Epithelial cell of esophagus (primary cell): ENCODE measurements around the gene IL10RB.
"Not testable (repeated sequence)": the region's sequence is repeated elsewhere in the genome, so short reads cannot be mapped to it uniquely, and the experiment has no call there.

ENCODE experiments used
- DNase-seq: peaks from one replicate; pipeline ENCODE4 v3.0.0; 2010; ENCODE audit warnings: low read depth
- H3K4me3 ChIP-seq: 2 replicates; pipeline ENCODE4 v1.5.1; 2011; ENCODE audit warnings: mild to moderate bottlenecking, low read length, control low read depth
- TF ChIP-seq, protein P1 (sequence below): IDR thresholded peaks from 2 replicates; pipeline ENCODE4 v1.5.1; 2011; ENCODE audit warnings: low read depth, mild to moderate bottlenecking, low read length, control low read depth, inconsistent platforms; ENCODE audit not compliant: insufficient read depth; ENCODE audit errors: missing control alignments

The IL10RB gene

GRCh38 chr21:33315946-33316710, 50.0 kb downstream of the IL10RB start:
- DNase-seq = no peak
- TF ChIP-seq, protein P1, sequence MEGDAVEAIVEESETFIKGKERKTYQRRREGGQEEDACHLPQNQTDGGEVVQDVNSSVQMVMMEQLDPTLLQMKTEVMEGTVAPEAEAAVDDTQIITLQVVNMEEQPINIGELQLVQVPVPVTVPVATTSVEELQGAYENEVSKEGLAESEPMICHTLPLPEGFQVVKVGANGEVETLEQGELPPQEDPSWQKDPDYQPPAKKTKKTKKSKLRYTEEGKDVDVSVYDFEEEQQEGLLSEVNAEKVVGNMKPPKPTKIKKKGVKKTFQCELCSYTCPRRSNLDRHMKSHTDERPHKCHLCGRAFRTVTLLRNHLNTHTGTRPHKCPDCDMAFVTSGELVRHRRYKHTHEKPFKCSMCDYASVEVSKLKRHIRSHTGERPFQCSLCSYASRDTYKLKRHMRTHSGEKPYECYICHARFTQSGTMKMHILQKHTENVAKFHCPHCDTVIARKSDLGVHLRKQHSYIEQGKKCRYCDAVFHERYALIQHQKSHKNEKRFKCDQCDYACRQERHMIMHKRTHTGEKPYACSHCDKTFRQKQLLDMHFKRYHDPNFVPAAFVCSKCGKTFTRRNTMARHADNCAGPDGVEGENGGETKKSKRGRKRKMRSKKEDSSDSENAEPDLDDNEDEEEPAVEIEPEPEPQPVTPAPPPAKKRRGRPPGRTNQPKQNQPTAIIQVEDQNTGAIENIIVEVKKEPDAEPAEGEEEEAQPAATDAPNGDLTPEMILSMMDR = no peak

GRCh38 chr21:33317145-33317544, 51.0 kb downstream of the IL10RB start:
- TF ChIP-seq, protein P1 = no peak
- no peak for DNase-seq
- H3K4me3 ChIP-seq = no peak overlapping the region

More at GRCh38 chr21:33315946-33316710, 50.0 kb downstream of the IL10RB start:
- H3K4me3 ChIP-seq = no peak overlapping the region

DNA sequence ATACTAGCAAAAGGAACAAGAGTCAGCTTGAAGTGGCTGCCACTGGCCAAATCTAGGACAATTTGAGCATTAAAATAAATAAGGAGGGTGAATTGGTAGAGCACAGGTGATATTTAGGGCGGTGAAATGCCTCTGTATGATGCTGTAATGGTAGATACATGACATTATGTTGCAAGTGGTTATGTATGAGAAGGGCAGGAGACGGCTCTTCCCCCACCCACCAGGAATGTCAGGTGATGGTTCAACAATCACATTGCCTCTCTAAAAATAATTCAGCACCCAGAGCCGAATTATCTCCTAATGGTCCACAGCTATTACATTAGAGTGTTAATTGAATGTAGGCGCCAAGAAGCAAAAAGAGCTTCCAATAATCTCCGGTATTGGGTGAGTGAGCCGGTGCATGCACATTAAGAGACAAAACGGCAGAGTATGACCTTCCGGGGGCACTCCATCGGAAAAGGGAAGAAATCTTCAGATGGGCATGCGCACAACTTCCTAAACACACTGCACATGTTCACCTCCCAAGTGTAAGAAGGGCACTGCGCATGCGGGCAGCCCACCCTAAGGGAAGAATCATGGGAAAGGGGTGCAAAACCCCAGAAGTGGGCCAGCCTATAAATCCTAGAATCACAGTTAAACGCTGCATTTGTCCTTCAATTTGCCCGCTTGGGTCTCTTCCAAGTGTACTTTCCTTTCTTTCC, 51.8 kb downstream of the IL10RB start:
- TF ChIP-seq, protein P1 = no peak
- no peak overlapping the region for H3K4me3 ChIP-seq
- DNase-seq = no peak

DNA sequence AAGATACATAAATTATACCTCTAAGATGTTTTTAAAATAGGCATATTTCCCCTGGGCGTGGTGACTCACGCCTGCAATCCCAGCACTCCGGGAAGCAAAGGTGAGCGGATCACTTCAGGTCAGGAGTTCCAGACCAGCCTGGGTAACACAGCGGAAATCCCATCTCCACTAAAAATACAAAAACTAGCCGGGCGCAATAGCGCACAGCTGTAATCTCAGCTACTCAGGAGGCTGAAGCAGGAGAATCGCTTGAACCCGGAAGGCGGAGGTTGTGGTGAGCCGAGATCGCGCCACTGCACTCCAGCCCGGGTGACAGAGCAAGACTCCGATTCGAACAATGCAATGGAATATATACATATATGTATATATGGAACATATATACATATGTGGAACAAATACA, 54.8 kb downstream of the IL10RB start:
- not testable (repeated sequence) for DNase-seq, H3K4me3 ChIP-seq

- not testable (repeated sequence) for DNase-seq
- H3K4me3 ChIP-seq = peak overlapping the region; percentile 93
Measured at GRCh38 chr21:33323610-33324009, 57.4 kb downstream of the IL10RB start.

GRCh38 chr21:33324291-33325221, 58.4 kb downstream of the IL10RB start, which contains the start of gene IFNAR1:
IFNAR1 (plus strand) TSS chr21:33324970; CDS start chr21:33325056, 86 bp downstream.
- peak within 1 kb of the TSS; percentile 93 for H3K4me3 ChIP-seq
- DNase-seq = peak; percentile 99
- TF ChIP-seq, protein P1 = no peak

- H3K4me3 ChIP-seq = peak overlapping the region; percentile 93
- TF ChIP-seq, protein P1 = no peak
- peak; percentile 76 for DNase-seq
Measured at GRCh38 chr21:33325222-33326067, 59.3 kb downstream of the IL10RB start.
